Neural cell (in vitro differentiated cells): Measurements from ENCODE around the gene SLC38A5. TPM values are rescaled to one million over a fixed set of nuclear protein-coding genes. Genes with fewer than 3 reads are reported as not detected.
A peak's percentile ranks its signal among the peaks of the same experiment; 100 is the strongest.

Source experiments
- H2AFZ ChIP-seq: fragments of 200-600, 300-800 bp; sonication (generic), shearing (Covaris generic); 2 replicates; pipeline ENCODE4 v1.6.0; 2014; ENCODE audit warnings: low read depth, mild to moderate bottlenecking, antibody characterized with exemption, low read length, moderate library complexity
- H3F3A ChIP-seq: fragments of 200-600 bp; shearing (Covaris generic); 2 replicates; pipeline ENCODE4 v1.6.1; 2016; ENCODE audit warnings: mild to moderate bottlenecking, moderate library complexity, mixed read lengths, antibody characterized with exemption, low read length; ENCODE audit not compliant: insufficient read depth, poor library complexity, severe bottlenecking
- H3K27ac ChIP-seq: fragments of 200-600, 300-800 bp; sonication (generic), shearing (Covaris generic); 2 replicates; pipeline ENCODE4 v1.5.1; 2014; ENCODE audit warnings: mild to moderate bottlenecking, low read length, moderate library complexity
- H3K27me3 ChIP-seq: fragments of 300-800, 200-600 bp; sonication (generic), shearing (Covaris generic); 2 replicates; pipeline ENCODE4 v1.6.0; 2014; ENCODE audit warnings: mild to moderate bottlenecking, low read depth, low read length, moderate library complexity; ENCODE audit not compliant: insufficient read depth
- H3K36me3 ChIP-seq: fragments of 300-800, 200-600 bp; sonication (generic), shearing (Covaris generic); 2 replicates; pipeline ENCODE4 v1.5.1; 2014; ENCODE audit warnings: mild to moderate bottlenecking, antibody characterized with exemption, low read length, moderate library complexity; ENCODE audit not compliant: insufficient read depth
- H3K4me2 ChIP-seq: fragments of 300-800, 200-600 bp; sonication (generic), shearing (Covaris generic); 2 replicates; pipeline ENCODE4 v1.6.0; 2014; ENCODE audit warnings: mild to moderate bottlenecking, low read length
- H3K4me3 ChIP-seq: fragments of 300-800, 200-600 bp; sonication (generic), shearing (Covaris generic); 2 replicates; pipeline ENCODE4 v1.5.1; 2014; ENCODE audit warnings: mild to moderate bottlenecking, low read length, moderate library complexity
- H3K79me2 ChIP-seq: fragments of 200-600 bp; shearing (Covaris generic); replicated peaks from 2 replicates; pipeline ENCODE4 v1.6.0; 2014; ENCODE audit warnings: mild to moderate bottlenecking, low read length, moderate library complexity; ENCODE audit not compliant: insufficient read depth
- H3K9ac ChIP-seq: fragments of 300-800, 200-600 bp; sonication (generic), shearing (Covaris generic); 2 replicates; pipeline ENCODE4 v1.6.1; 2016; ENCODE audit warnings: mild to moderate bottlenecking, low read length, mixed read lengths
- H3K9me2 ChIP-seq: fragments of 200-600 bp; shearing (Covaris generic); 2 replicates; pipeline ENCODE4 v1.6.1; 2016; ENCODE audit warnings: mild to moderate bottlenecking, low read length, mixed read lengths; ENCODE audit not compliant: insufficient read depth
- H3K9me3 ChIP-seq: fragments of 200-600, 300-800 bp; sonication (generic), shearing (Covaris generic); 2 replicates; pipeline ENCODE4 v1.6.1; 2016; ENCODE audit warnings: mild to moderate bottlenecking, mixed run types, low read length, moderate library complexity, mixed read lengths
- H4K20me1 ChIP-seq: fragments of 200-600 bp; shearing (Covaris generic); 2 replicates; pipeline ENCODE4 v1.6.1; 2016; ENCODE audit warnings: mild to moderate bottlenecking, mixed run types; ENCODE audit not compliant: insufficient read depth
- EP300 ChIP-seq: fragments of 450-650 bp; conservative IDR thresholded peaks from 2 replicates; pipeline ENCODE4 v1.6.1; 2014; ENCODE audit warnings: antibody characterized with exemption, mild to moderate bottlenecking, moderate library complexity; ENCODE audit not compliant: poor library complexity, severe bottlenecking
- EZH2 ChIP-seq: fragments of 200-600, 300-800 bp; shearing (Covaris generic), sonication (generic); IDR thresholded peaks from 2 replicates; pipeline ENCODE4 v1.6.1; 2014; ENCODE audit warnings: antibody characterized with exemption, low read length, borderline replicate concordance, mild to moderate bottlenecking; ENCODE audit not compliant: insufficient read depth, poor library complexity, severe bottlenecking
- MXI1 ChIP-seq: fragments of 450-650 bp; conservative IDR thresholded peaks from 2 replicates; pipeline ENCODE4 v1.6.1; 2014; ENCODE audit warnings: antibody characterized with exemption, mild to moderate bottlenecking; ENCODE audit not compliant: poor library complexity, severe bottlenecking
- POLR2AphosphoS5 ChIP-seq: IDR thresholded peaks from 2 replicates; pipeline ENCODE4 v1.6.1; 2012
- RAD21 ChIP-seq: fragments of 450-650 bp; conservative IDR thresholded peaks from 2 replicates; pipeline ENCODE4 v1.6.1; 2014; ENCODE audit warnings: antibody characterized with exemption, mild to moderate bottlenecking, moderate library complexity
- SMC3 ChIP-seq: fragments of 450-650 bp; conservative IDR thresholded peaks from 2 replicates; pipeline ENCODE4 v1.6.1; 2014; ENCODE audit warnings: antibody characterized with exemption, mild to moderate bottlenecking, moderate library complexity; ENCODE audit not compliant: poor library complexity
- TAF1 ChIP-seq: IDR thresholded peaks from 2 replicates; pipeline ENCODE4 v1.6.1; 2012; ENCODE audit warnings: low read depth
- polyA plus RNA-seq: library from polyadenylated mRNA; depleted of rRNA; stranded (reverse); fragments of >200 nt; gene quantifications from 2 replicates; pipeline ENCODE4 v1.2.3, GENCODE V29; 2014
- TF ChIP-seq, protein P1 (sequence below): fragments of 450-650 bp; IDR thresholded peaks from 2 replicates; pipeline ENCODE4 v1.5.1; 2014; ENCODE audit warnings: antibody characterized with exemption, mild to moderate bottlenecking, moderate library complexity; ENCODE audit not compliant: poor library complexity, severe bottlenecking
- TF ChIP-seq, protein P2 (sequence below): IDR thresholded peaks from 2 replicates; pipeline ENCODE4 v1.6.1; 2012; ENCODE audit warnings: borderline replicate concordance

SLC38A5 gene
- polyA plus RNA-seq, 1 donor from 2014 or later, result 0.48 TPM

GRCh38 chrX:48477960-48478755 lies 8.1 kb upstream of the SLC38A5 start:
- peaks cover 11% of the 10 kb centered on the region for H3K79me2 ChIP-seq
- H3K9ac ChIP-seq, result no peak overlapping the region
- no peak overlapping the region for H2AFZ ChIP-seq
- no peak overlapping the region for H3K27ac ChIP-seq
- no peaks in the 10 kb centered on the region for H3K27me3 ChIP-seq
- H3F3A ChIP-seq, result no peaks in the 10 kb centered on the region
- H3K4me2 ChIP-seq, result no peak overlapping the region
- no peaks in the 10 kb centered on the region for H3K36me3 ChIP-seq
- H4K20me1 ChIP-seq, result no peaks in the 10 kb centered on the region
- TF ChIP-seq, protein P1, sequence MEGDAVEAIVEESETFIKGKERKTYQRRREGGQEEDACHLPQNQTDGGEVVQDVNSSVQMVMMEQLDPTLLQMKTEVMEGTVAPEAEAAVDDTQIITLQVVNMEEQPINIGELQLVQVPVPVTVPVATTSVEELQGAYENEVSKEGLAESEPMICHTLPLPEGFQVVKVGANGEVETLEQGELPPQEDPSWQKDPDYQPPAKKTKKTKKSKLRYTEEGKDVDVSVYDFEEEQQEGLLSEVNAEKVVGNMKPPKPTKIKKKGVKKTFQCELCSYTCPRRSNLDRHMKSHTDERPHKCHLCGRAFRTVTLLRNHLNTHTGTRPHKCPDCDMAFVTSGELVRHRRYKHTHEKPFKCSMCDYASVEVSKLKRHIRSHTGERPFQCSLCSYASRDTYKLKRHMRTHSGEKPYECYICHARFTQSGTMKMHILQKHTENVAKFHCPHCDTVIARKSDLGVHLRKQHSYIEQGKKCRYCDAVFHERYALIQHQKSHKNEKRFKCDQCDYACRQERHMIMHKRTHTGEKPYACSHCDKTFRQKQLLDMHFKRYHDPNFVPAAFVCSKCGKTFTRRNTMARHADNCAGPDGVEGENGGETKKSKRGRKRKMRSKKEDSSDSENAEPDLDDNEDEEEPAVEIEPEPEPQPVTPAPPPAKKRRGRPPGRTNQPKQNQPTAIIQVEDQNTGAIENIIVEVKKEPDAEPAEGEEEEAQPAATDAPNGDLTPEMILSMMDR, result no peak
- TF ChIP-seq, protein P2, sequence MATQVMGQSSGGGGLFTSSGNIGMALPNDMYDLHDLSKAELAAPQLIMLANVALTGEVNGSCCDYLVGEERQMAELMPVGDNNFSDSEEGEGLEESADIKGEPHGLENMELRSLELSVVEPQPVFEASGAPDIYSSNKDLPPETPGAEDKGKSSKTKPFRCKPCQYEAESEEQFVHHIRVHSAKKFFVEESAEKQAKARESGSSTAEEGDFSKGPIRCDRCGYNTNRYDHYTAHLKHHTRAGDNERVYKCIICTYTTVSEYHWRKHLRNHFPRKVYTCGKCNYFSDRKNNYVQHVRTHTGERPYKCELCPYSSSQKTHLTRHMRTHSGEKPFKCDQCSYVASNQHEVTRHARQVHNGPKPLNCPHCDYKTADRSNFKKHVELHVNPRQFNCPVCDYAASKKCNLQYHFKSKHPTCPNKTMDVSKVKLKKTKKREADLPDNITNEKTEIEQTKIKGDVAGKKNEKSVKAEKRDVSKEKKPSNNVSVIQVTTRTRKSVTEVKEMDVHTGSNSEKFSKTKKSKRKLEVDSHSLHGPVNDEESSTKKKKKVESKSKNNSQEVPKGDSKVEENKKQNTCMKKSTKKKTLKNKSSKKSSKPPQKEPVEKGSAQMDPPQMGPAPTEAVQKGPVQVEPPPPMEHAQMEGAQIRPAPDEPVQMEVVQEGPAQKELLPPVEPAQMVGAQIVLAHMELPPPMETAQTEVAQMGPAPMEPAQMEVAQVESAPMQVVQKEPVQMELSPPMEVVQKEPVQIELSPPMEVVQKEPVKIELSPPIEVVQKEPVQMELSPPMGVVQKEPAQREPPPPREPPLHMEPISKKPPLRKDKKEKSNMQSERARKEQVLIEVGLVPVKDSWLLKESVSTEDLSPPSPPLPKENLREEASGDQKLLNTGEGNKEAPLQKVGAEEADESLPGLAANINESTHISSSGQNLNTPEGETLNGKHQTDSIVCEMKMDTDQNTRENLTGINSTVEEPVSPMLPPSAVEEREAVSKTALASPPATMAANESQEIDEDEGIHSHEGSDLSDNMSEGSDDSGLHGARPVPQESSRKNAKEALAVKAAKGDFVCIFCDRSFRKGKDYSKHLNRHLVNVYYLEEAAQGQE, result no peak
- no peak for TF ChIP-seq EP300
- no peak for TF ChIP-seq MXI1
- no peak for TF ChIP-seq POLR2AphosphoS5
- TF ChIP-seq SMC3, result no peak
- no peak for TF ChIP-seq TAF1
- no peak for TF ChIP-seq RAD21
- TF ChIP-seq EZH2, result no peak
- peak overlapping the region; percentile 87 for H3K4me3 ChIP-seq
- H3K9me2 ChIP-seq, result no peaks in the 10 kb centered on the region
- no peaks in the 10 kb centered on the region for H3K9me3 ChIP-seq

DNA sequence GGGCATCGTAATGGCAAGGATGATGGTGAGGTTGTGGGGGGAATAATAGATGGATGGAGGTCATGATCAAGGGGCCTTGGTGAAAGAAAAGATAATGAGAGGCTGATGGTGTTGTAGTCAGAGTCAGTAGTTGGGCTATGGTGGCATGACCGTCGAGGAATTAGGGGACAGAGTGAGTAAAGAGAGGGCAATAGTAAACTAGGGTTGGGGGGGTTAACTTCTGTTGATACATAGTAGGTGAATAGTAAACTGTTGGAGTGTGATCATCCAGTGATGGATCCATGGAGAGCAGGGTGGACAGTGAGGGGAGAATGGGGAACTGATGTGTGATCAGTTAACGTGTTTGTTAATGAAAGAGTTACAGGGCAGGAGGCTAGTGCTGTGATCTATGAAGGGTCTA lies 6.9 kb upstream of the SLC38A5 start:
- Histone ChIP-seq H2AFZ (no peak overlapping the region), H3F3A (no peaks in the 10 kb centered on the region), H3K27me3 (no peaks in the 10 kb centered on the region), H3K4me2 (peak overlapping the region; percentile 51), H3K9me2 (no peaks in the 10 kb centered on the region), H3K9ac (peak overlapping the region; percentile 89), H3K27ac (no peak overlapping the region), H3K79me2 (peaks cover 11% of the 10 kb centered on the region), H4K20me1 (no peaks in the 10 kb centered on the region), H3K9me3 (no peaks in the 10 kb centered on the region), H3K36me3 (no peaks in the 10 kb centered on the region), H3K4me3 (peak overlapping the region; percentile 87)
- TF ChIP-seq RAD21 (no peak), SMC3 (no peak), MXI1 (no peak)
- TF ChIP-seq, protein P1, result no peak
